Measurements from ENCODE around the gene RXFP1. TPM values are rescaled to one million over a fixed set of nuclear protein-coding genes. Genes with fewer than 3 reads are reported as not detected.

The RXFP1 gene
- polyA plus RNA-seq, 10 donors, result 0.07 to 0.52 (median 0.16) TPM; not detected in 2

DNA sequence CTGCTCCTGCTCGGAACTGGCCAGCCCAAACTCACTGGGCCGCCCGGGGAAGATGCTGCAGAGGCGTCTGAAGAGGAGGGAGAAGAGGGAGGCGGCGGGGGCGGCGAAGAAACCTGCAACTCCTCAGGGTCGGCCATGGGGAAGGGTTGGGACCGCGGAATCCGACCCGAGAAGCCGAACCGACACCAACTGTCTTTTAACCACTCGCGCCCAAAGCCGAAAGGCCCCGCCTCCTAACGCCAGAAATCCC, 149.9 kb downstream of the RXFP1 start, which contains the start of gene C4orf46:
C4orf46 (minus strand) TSS at position 223 of the 250 bp plus-strand sequence; CDS start at position 137, 86 bp downstream.
- no peak for DNase-seq

GRCh38 chr4:158671915-158672806, 150.5 kb downstream of the RXFP1 start, which contains the start of gene ETFDH:
Gene ETFDH, plus strand, starts transcription at chr4:158672296. Its CDS starts 161 bp downstream, at chr4:158672457.
- DNase-seq, result peak; percentile 100

DNA sequence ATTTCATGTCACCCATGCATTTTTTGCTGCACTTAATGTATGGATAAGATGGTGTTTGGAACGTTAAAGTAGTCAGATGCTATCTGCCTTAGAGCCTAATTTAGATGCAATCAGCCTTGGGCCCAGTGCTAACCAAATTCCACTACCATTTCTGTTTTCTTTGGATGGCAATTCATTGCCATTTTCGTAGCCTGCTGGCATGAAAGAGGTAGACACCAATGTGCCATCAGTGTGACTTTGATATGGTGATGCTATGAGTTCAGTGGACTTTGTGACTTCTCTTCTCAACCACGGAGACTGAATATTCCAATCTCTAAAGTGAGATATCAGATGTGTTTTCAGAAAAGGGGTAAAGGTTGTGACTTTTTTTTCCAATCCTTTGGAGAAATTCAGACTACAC, 152.0 kb downstream of the RXFP1 start:
- DNase-seq, result no peak

- no peak for DNase-seq
Observed at GRCh38 chr4:158676076-158676475, 154.4 kb downstream of the RXFP1 start.

DNA sequence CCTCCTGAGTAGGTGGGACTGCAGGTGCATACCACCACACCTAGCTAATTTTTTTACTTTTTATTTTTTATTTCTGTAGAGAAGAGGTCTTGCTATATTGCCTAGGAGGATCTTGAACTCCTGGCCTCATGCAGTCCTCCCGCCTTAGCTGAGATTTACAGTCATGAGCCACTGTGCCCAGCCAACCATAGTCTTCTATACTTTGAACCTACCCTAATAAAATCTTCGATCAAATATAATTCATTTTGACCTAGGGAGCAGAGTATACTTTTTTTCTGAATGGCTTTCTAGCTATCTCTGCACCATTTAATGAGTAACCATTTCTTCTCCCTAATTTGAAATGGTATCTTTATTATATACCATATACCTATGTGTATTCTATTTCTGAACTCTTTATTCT, 157.1 kb downstream of the RXFP1 start:
- DNase-seq, result no peak

DNA sequence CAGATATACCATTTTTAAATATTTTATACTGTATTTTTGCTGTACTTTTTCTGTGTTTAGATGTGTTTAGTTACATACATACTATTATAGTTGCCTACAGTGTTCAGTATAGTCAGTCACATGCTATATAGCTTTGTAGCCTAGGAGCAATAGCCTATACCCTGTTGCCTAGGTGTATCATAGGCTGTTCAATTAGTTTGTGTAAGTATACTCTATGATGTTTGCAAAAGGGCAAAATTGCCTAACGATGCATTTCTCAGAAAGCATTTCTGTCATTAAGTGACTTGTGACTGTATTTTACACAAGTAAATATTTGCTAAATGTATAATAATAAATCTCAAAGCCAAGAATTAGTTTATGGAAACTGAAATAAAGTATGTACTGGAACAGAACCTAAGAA, 159.9 kb downstream of the RXFP1 start:
- DNase-seq, result no peak

GRCh38 chr4:158682066-158682465, 160.4 kb downstream of the RXFP1 start:
- peak; percentile 3 to 60 (median 10) for DNase-seq

- no peak for DNase-seq
Observed at GRCh38 chr4:158688813-158689212, 167.1 kb downstream of the RXFP1 start.

Other genes with a start within 250 kb of the RXFP1 start
- 10 to 100 TPM; 14.6 to 25.9 (median 19.0) TPM for gene C4orf46, start 150.0 kb downstream of the RXFP1 start, polyA plus RNA-seq (ENCODE audit: insufficient read length in 10 of 10)
- gene ETFDH, start 150.4 kb downstream of the RXFP1 start, polyA plus RNA-seq (ENCODE audit: insufficient read length in 10 of 10), result 10 to 100 TPM; 16.2 to 31.7 (median 21.4) TPM
- 10 to 100 TPM; 38.7 to 61.9 (median 50.1) TPM for gene PPID, start 201.5 kb downstream of the RXFP1 start, polyA plus RNA-seq (ENCODE audit: insufficient read length in 10 of 10)
- gene FNIP2, start 247.1 kb downstream of the RXFP1 start, polyA plus RNA-seq (ENCODE audit: insufficient read length in 10 of 10), result 10 to 100 TPM; 12.8 to 17.8 (median 14.2) TPM

All from muscle of back (tissue), 11 donors.